GM19025 (cell line): Measurements from ENCODE around the gene PDE4DIP.
"Not testable (repeated sequence)": the region's sequence is repeated elsewhere in the genome, so short reads cannot be mapped to it uniquely, and the experiment has no call there.

Source experiments
- ATAC-seq: cut with Tn5 transposase; IDR thresholded peaks from one replicate; pipeline ENCODE4 v1.9.1; 2021; ENCODE audit warnings: mild to moderate bottlenecking, low read depth, moderate library complexity; ENCODE audit not compliant: unreplicated experiment

The PDE4DIP gene

GRCh38 chr1:148844220-148844619, at the start of gene PDE4DIP:
Gene PDE4DIP (plus strand): TSS chr1:148844428. CDS start chr1:148844775, 347 bp downstream.
- ATAC-seq, result not testable (repeated sequence)

- ATAC-seq, result not testable (repeated sequence)
Observed at GRCh38 chr1:148808268-148808928, 35.8 kb upstream of the PDE4DIP start.

- not testable (repeated sequence) for ATAC-seq
Observed at GRCh38 chr1:148808929-148809283, 35.3 kb upstream of the PDE4DIP start.

- ATAC-seq, result not testable (repeated sequence)
Observed at GRCh38 chr1:148822180-148822579, 22.0 kb upstream of the PDE4DIP start.

GRCh38 chr1:148823822-148824221, 20.4 kb upstream of the PDE4DIP start:
- ATAC-seq, result not testable (repeated sequence)

GRCh38 chr1:148825029-148825428, 19.2 kb upstream of the PDE4DIP start:
- ATAC-seq, result not testable (repeated sequence)

- ATAC-seq, result not testable (repeated sequence)
Observed at GRCh38 chr1:148828531-148828930, 15.7 kb upstream of the PDE4DIP start.

- ATAC-seq, result not testable (repeated sequence)
Observed at GRCh38 chr1:148828962-148829361, 15.3 kb upstream of the PDE4DIP start.

- ATAC-seq, result not testable (repeated sequence)
Observed at GRCh38 chr1:148829365-148829764, 14.9 kb upstream of the PDE4DIP start.

- ATAC-seq, result not testable (repeated sequence)
Observed at GRCh38 chr1:148841262-148841661, 3.0 kb upstream of the PDE4DIP start.

- not testable (repeated sequence) for ATAC-seq
Observed at GRCh38 chr1:148844651-148845050, 423 bp downstream of the PDE4DIP start.

GRCh38 chr1:148845068-148845467, 840 bp downstream of the PDE4DIP start:
- ATAC-seq, result not testable (repeated sequence)

GRCh38 chr1:148850347-148850746, 6.1 kb downstream of the PDE4DIP start:
- ATAC-seq, result not testable (repeated sequence)

- not testable (repeated sequence) for ATAC-seq
Observed at GRCh38 chr1:148850840-148851239, 6.6 kb downstream of the PDE4DIP start.

- ATAC-seq, result not testable (repeated sequence)
Observed at GRCh38 chr1:148851684-148852083, 7.5 kb downstream of the PDE4DIP start.

- ATAC-seq, result not testable (repeated sequence)
Observed at GRCh38 chr1:148853363-148853762, 9.1 kb downstream of the PDE4DIP start.

- not testable (repeated sequence) for ATAC-seq
Observed at GRCh38 chr1:148854063-148854462, 9.8 kb downstream of the PDE4DIP start.

- not testable (repeated sequence) for ATAC-seq
Observed at GRCh38 chr1:148855367-148855766, 11.1 kb downstream of the PDE4DIP start.

- not testable (repeated sequence) for ATAC-seq
Observed at GRCh38 chr1:148860049-148860448, 15.8 kb downstream of the PDE4DIP start.

GRCh38 chr1:148860579-148861259, 16.5 kb downstream of the PDE4DIP start:
- ATAC-seq, result not testable (repeated sequence)

GRCh38 chr1:148862590-148862989, 18.4 kb downstream of the PDE4DIP start:
- ATAC-seq, result not testable (repeated sequence)
